ENCODE data around the gene C16orf74.

The C16orf74 gene

GRCh38 chr16:85746460-85747215 lies 4.3 kb downstream of the C16orf74 start:
- no peak for DNase-seq (ENCODE audit: low read depth)

DNA sequence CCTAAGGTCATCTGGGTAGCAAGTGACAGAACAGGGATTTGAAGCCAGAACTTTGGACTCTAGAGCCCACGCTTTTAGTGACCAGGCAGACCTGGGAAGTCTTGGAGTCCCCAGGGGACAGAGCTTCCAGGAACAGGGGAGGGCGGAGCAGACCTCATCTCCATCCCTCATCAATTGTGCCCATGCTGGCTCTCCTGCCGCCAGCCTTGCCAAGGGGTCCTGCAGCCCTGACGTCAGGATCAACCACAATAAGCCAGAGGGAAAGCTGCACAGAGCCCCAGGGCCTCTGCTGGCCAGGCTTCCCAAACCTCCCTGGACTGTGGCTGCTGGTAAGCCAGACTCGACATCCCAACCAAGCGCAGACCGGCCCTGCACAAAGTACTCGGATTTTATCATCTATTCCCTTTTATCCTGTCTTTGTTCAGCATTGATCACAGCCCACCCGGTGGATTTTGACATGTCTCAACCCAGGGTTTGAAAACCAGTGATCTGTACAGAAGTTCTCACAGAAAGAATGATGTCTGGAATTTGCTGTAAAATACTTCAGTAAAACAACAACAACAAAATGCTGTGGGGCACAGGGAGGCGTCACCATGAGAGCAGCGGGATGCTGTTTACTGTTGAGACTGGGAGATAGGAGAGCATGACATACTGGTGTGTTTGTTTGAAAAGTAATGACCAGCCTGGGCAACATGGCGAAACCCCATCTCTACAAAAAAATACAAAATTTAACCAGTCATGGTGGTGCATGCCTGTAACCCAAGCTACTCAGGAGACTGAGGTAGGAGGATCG lies 11.8 kb downstream of the C16orf74 start:
- no peak for DNase-seq (ENCODE audit: low read depth)

DNA sequence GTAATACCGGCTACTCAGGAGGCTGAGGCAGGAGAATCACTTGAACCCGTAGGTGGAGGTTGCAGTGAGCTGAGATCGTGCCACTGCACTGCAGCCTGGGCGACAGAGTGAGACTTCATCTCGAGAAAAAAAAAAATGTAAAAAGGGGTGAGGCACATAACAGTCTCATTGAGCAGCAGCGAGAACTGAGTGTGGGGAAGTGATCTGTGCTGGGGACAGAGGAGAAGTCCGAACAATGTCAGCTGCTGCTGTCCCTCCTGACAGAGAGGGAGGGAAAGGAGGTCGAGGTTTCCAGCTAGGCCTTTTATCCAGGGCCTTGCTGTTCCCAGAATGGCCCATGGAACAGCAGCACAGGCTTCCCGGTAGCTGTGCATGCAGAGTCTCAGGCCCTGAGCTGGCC lies 14.0 kb downstream of the C16orf74 start:
- DNase-seq (ENCODE audit: low read depth): no peak

DNA sequence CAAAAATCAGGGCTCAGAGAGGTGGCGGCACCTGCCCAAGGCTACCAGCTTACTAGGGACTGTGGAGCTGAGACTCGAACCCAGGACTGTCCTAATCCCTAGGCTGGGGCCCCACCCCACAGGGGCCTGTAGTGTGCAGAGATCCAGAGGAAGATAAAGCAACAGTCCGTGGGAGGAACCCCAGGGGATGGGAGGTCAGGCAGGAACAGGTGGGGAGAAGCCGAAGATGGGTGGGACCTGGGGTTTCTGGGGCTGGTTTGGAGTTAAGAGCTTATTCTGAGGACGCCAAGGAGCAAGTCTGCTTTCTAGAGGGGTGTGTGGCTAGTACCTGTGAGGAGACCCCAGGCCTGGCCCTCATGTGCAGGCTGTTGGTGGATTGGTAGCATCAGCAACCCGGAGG lies 14.9 kb downstream of the C16orf74 start:
- no peak for DNase-seq (ENCODE audit: low read depth)

GRCh38 chr16:85735225-85735635 lies 15.7 kb downstream of the C16orf74 start:
- DNase-seq (ENCODE audit: low read depth): peak; percentile 37

DNA sequence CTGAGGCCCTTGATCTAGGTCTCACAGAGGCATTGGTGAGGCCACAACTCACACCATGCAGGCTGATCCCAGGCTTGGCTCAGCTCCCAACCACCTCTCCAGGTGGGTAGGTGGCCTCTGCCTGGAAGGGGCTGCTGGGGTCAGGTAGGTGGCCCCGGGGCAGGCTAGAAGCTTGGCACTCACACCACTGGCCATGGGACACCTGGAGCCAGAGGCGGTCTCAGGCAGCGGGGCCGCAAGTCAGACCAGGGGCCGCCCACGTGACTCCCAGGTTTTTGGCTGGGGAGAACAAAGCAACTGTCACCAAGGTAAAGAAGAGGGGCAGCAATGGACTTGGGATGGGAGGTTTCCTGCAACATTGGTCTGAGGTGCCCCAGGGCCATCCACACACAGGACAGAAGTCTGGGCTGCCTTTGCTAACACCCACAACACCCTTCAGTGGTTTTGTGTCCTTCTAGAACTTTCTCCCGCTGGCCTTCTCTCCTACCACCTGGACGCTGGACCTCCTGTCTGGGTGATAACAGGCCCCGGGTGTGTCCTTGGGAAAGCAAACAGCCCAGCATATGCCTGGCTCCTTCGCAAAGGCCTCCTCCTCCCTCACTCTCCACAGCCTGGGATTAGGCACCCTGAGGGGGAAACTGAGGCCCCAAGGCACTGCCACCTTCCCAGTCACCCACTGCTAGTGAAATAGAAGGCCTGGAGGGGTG lies 16.4 kb downstream of the C16orf74 start:
- DNase-seq (ENCODE audit: low read depth): no peak

DNA sequence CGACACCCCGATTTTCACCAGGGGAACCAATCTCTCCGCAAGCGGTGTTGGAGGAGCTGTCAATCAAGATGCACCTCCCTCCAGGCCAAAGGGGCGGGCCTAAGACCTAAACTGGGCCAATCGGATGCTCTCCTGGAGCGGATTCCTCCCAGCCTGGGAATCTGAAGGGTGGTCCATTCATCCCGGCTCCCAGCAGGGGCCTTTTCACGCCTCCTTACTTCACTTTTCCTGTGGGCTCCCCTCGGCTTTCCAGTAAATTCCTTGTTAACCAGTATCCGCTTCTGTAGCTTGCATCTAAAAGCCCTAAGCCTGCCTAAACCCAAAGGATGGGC lies 17.1 kb downstream of the C16orf74 start:
- no peak for DNase-seq (ENCODE audit: low read depth)

DNA sequence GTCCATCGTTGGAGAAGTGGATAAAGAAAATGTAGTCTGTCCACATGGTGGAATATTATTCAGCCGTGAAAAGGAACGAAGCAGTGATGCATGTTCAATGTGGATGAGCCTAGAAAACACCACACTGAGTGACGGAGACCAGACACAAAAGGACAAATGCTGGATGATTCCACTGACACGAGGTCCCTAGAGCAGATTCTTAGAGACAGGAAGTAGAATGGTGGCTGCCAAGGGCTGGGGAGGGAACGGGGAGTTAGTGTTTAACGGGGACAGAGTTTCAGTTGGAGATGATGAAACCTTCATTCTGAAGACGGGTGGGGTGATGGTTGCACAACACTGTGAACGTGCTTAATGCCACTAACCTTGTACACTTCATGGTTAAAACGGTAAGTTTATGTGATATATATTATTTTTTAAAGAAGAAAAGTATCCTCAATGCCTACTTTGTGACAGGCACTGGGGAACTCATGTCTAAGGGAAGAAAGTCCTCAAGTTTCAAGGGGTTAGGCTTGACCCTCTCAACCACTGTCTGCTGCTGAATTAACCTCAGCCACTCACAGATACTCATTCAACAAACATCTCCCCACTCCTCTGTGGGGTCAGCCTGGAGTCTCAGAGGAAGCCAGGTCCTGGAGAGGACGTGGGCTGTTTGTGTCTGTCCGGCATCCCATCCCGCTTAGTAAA lies 17.6 kb downstream of the C16orf74 start:
- DNase-seq (ENCODE audit: low read depth): no peak

DNA sequence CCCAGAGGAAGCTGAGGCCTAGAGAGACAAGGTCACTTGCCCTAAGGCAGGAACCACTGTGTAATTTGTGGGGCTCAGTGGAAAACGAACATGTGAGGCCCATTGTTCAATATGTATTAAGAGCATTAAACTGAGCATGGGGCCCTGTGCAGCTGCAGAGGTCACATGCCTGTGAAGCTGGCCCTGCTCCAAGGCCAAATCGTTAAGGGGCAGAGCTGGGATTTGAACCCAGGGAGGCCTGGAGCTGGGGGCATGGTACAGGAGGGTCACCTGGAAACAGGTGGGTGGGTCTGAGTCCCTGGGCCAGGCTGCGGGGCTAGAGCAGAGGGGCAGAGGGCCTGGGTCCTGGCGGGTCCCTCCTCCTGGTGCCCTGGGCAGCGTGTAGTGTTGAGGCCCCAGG lies 19.7 kb downstream of the C16orf74 start:
- no peak for DNase-seq (ENCODE audit: low read depth)

DNA sequence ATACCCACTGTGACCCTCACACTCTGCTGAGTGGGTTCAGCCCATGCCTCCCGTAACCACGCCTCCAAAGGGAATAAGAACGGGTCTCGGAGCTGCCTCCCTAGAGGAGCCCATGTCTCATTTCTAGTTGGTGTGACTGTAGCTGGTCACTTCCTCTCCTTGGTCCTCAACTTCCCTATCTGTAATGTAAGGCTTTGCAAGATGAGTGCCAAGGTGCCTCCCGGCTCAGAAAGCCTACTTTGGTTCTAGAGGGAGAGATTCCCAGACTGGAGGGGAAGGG lies 20.8 kb downstream of the C16orf74 start:
- no peak for DNase-seq (ENCODE audit: low read depth)

DNA sequence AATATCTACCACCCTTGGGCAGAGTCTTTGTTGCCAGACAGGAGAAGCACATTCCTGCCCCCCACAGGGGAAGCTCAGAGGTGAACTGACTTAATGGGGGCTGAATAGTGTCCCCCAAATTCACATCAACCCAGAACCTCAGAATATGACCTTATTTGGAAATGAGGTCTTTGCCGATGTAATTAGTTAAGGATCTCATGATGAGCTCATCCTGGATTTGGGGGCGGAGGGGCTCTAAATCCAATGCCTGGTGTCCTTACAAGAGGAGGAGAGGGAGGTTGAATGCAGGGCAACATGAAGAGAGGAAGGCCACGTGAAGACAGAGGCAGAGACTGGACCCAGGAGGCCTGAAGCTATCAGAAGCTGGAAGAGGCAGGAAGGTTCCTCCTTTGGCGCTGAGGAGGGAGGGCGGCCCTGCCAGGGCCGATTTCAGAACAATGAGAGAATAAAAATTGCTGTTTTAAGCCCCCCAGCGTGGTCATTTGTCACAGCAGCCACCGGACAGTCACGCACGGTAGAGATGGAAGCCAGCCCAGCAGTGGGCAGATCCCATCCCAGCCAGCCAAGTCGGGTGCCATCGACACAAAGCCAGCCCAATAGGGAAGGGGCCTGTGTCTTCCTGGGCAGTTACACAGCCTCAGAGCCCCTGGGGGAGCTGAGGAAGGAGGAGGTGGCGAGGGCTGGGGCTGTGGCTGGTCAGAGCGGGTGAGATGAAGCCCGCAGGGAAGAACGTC lies 21.3 kb downstream of the C16orf74 start:
- DNase-seq (ENCODE audit: low read depth): no peak

- no peak for DNase-seq (ENCODE audit: low read depth)
These were observed 22.0 kb downstream of the C16orf74 start for GRCh38 chr16:85728879-85729278.

GRCh38 chr16:85724936-85725335 lies 26.0 kb downstream of the C16orf74 start:
- no peak for DNase-seq (ENCODE audit: low read depth)

DNA sequence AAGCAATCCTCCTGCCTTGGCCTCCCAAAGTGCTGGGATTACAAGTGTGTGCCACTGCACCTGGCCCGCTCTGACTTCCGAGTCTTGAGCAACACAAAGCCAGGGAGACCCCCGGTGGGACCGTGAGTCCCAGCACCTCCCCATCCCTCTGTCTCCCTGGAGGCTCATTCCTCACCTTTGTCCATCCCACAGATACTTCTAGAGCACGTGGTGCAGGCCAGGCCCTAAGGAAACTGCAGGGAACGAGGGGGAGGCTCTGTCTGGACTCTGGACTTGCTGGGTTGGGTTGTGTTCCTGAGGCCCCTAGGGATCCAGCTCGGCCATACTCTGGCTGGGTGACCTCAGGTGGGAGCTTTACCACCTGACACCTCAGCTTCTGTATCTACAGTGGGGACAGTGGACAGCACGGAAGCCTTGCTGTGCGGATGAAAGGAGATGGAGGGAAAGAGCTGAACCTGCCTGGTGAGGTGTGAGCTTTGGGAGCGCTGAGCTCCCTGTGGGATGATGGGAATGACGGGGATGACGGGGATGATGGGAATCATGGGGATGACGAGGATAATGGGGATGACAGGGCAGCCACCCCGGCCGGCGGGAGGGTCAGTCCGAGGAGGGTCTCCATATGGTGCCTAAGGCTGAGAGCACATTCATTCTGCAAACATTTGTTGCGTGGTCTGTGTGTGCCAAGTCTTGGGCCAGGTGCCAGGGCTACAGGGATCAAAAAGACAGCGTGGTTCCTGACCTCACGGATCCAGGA lies 26.6 kb downstream of the C16orf74 start:
- DNase-seq (ENCODE audit: low read depth): no peak

- DNase-seq (ENCODE audit: low read depth): no peak
These were observed 28.6 kb downstream of the C16orf74 start for GRCh38 chr16:85722128-85722893.

GRCh38 chr16:85720302-85720637 lies 30.6 kb downstream of the C16orf74 start:
- no peak for DNase-seq (ENCODE audit: low read depth)

GRCh38 chr16:85719605-85720301 lies 31.1 kb downstream of the C16orf74 start:
- DNase-seq (ENCODE audit: low read depth): no peak

DNA sequence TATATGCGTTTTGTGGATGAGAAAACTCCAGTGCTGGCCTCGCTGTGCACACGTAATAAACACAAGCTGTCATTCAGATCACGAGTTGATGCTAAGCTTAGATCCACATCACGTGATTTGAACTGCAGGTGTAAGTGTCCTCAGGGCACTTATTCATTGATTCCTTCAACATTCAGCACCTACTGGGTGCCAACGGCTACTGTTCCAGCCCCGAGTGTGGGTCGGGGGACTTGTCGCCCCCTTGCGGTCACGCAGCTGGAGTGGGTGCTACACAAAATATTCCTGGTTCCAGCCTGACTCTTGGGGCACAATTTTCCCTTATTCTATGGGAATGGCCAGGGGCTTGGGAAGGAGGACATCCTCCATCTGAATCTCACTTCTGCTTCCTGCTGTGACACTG lies 32.2 kb downstream of the C16orf74 start:
- no peak for DNase-seq (ENCODE audit: low read depth)

DNA sequence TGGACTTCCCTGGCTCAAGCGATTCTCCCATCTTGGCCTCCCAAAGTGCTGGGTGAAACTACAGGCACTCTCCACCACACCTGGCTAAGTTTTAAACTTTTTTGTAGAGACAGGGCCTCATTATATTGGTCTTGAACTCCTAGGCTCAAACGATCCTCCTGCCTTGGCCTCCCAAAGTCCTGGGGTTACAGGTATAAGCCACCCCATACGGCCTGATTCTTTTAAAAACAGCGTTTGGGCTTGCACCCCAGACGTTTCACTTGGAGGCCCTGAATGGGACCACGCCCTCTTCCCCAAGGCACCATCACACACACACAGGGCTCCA lies 32.8 kb downstream of the C16orf74 start:
- no peak for DNase-seq (ENCODE audit: low read depth)

Data from activated T-helper 1 cell treated with Interleukin-2 at 50 U/mL for 16 hours (primary cell).